Type B pancreatic cell (in vitro differentiated cells): ENCODE results near the gene PTCHD1. TPM values are rescaled to one million over a fixed set of nuclear protein-coding genes. Genes with fewer than 3 reads are reported as not detected.

Experiments
- DNase-seq: peaks from one replicate; pipeline ENCODE4 v3.0.0; 2021; ENCODE audit warnings: mixed read lengths; ENCODE audit not compliant: unreplicated experiment; ENCODE audit errors: extremely low spot score
- H3K27ac Mint-ChIP-seq: 2 replicates; pipeline ENCODE4 v1.8.0; 2021; ENCODE audit warnings: mild to moderate bottlenecking, mixed read lengths
- H3K27me3 Mint-ChIP-seq: 2 replicates; pipeline ENCODE4 v1.8.0; 2021; ENCODE audit warnings: mixed read lengths
- H3K36me3 Mint-ChIP-seq: 2 replicates; pipeline ENCODE4 v1.8.0; 2021; ENCODE audit warnings: mixed read lengths
- H3K4me1 Mint-ChIP-seq: one replicate; pipeline ENCODE4 v1.8.0; 2021; ENCODE audit warnings: mixed read lengths; ENCODE audit not compliant: unreplicated experiment
- H3K4me3 Mint-ChIP-seq: 2 replicates; pipeline ENCODE4 v1.8.0; 2021; ENCODE audit warnings: mild to moderate bottlenecking, mixed read lengths
- H3K9me3 Mint-ChIP-seq: 2 replicates; pipeline ENCODE4 v1.8.0; 2021; ENCODE audit warnings: mixed read lengths
- CTCF ChIP-seq: fragments of 200-600 bp; sonication (generic); conservative IDR thresholded peaks from 2 replicates; pipeline ENCODE4 v1.5.0; 2021; ENCODE audit warnings: antibody characterized with exemption, mild to moderate bottlenecking
- total RNA-seq: library from RNA; stranded (reverse); gene quantifications from 2 replicates; pipeline ENCODE4 v1.2.1, GENCODE V29; 2021; ENCODE audit warnings: low replicate concordance

Gene PTCHD1
- total RNA-seq, 1 donor from 2014 or later, result 6.0 TPM

GRCh38 chrX:23365541-23365940, 30.9 kb downstream of the PTCHD1 start:
- no peak for TF ChIP-seq CTCF
- Mint-ChIP-seq H3K36me3 (no peaks in the 10 kb centered on the region), H3K27me3 (no peaks in the 10 kb centered on the region), H3K27ac (no peak overlapping the region), H3K9me3 (no peaks in the 10 kb centered on the region), H3K4me1 (no peaks in the 10 kb centered on the region), H3K4me3 (no peak overlapping the region)
- no peak for DNase-seq

GRCh38 chrX:23366914-23367313, 32.3 kb downstream of the PTCHD1 start:
- Mint-ChIP-seq H3K27ac (no peak overlapping the region), H3K4me1 (no peaks in the 10 kb centered on the region), H3K36me3 (no peaks in the 10 kb centered on the region), H3K27me3 (no peaks in the 10 kb centered on the region), H3K9me3 (no peaks in the 10 kb centered on the region), H3K4me3 (no peak overlapping the region)
- no peak for DNase-seq
- TF ChIP-seq CTCF, result no peak

GRCh38 chrX:23369027-23369426, 34.4 kb downstream of the PTCHD1 start:
- TF ChIP-seq CTCF, result no peak
- Mint-ChIP-seq H3K4me1 (no peaks in the 10 kb centered on the region), H3K36me3 (no peaks in the 10 kb centered on the region), H3K27ac (no peak overlapping the region), H3K27me3 (no peaks in the 10 kb centered on the region), H3K9me3 (no peaks in the 10 kb centered on the region), H3K4me3 (no peak overlapping the region)
- DNase-seq, result no peak

- no peak for DNase-seq
- H3K27me3 Mint-ChIP-seq, result no peaks in the 10 kb centered on the region
- H3K36me3 Mint-ChIP-seq, result peaks cover 5% of the 10 kb centered on the region
- TF ChIP-seq CTCF, result no peak
- no peak overlapping the region for H3K4me3 Mint-ChIP-seq
- no peak overlapping the region for H3K27ac Mint-ChIP-seq
- no peaks in the 10 kb centered on the region for H3K4me1 Mint-ChIP-seq
- no peaks in the 10 kb centered on the region for H3K9me3 Mint-ChIP-seq
Observed at GRCh38 chrX:23372220-23372902, 37.7 kb downstream of the PTCHD1 start.

- Mint-ChIP-seq H3K9me3 (no peaks in the 10 kb centered on the region), H3K4me3 (no peak overlapping the region), H3K27ac (no peak overlapping the region), H3K4me1 (no peaks in the 10 kb centered on the region), H3K36me3 (peaks cover 5% of the 10 kb centered on the region), H3K27me3 (no peaks in the 10 kb centered on the region)
- TF ChIP-seq CTCF, result no peak
- DNase-seq, result no peak
Observed at GRCh38 chrX:23373129-23373804, 38.6 kb downstream of the PTCHD1 start.
